ENCODE data around the gene SLC16A9. TPM values are rescaled to one million over a fixed set of nuclear protein-coding genes. Genes with fewer than 3 reads are reported as not detected.

The SLC16A9 gene
- total RNA-seq, 1 experiment from 2014 or later, result 5.9 TPM

GRCh38 chr10:59657724-59658123 is 51.9 kb downstream of the SLC16A9 start:
- Histone ChIP-seq H3K9me2 (ENCODE audit: insufficient read depth) (0 out of 2 replicates have a peak, but pooled peaks cover 5% of the 10 kb centered on the region), H3K9me3 (ENCODE audit: control insufficient read depth in 1 of 2, insufficient read depth in 1 of 2, low read depth in 1 of 2, low read length in 2 of 2) (no peaks in the 10 kb centered on the region), H2AFZ (ENCODE audit: low read depth, low read length, poor library complexity, severe bottlenecking) (no peak overlapping the region), H3K79me2 (ENCODE audit: insufficient read depth, low read length) (no peaks in the 10 kb centered on the region), H3K4me1 (ENCODE audit: control insufficient read depth in 1 of 2, insufficient read depth in 2 of 2, low read length in 2 of 2) (no peaks in the 10 kb centered on the region), H3K4me3 (replicated peaks in 1 of 2; ENCODE audit: low read depth in 1 of 2, low read length in 2 of 2) (no peak overlapping the region), H4K20me1 (ENCODE audit: insufficient read depth) (no peaks in the 10 kb centered on the region), H3K27ac (ENCODE audit: low read depth, low read length) (no peak overlapping the region), H3K27me3 (ENCODE audit: insufficient read depth, low read length) (no peaks in the 10 kb centered on the region), H3K4me2 (ENCODE audit: low read length) (no peak overlapping the region), H3K9ac (ENCODE audit: low read length) (no peak overlapping the region), H3K36me3 (ENCODE audit: control insufficient read depth in 1 of 2, insufficient read depth in 2 of 2, low read length in 2 of 2) (no peaks in the 10 kb centered on the region)
- ChIA-PET POLR2A (no interaction called here), CTCF (no interaction called here), RAD21 (ENCODE audit: low non-redundant PET in 1 of 2, low total read pairs in 2 of 2, uncharacterized antibody in 2 of 2, unreplicated experiment in 2 of 2) (no interaction called here)
- intact Hi-C loops (cut with micrococcal nuclease), result no loop called here
- DNase-seq (ENCODE audit: low read depth, low spot score) (no peak), ATAC-seq (no peak)
- BruUV-seq (replicated peaks), result no TSS peak
- TF ChIP-seq REST (IDR thresholded peaks at IDR 0.05; ENCODE audit: low read depth) (no peak), EZH2 (IDR thresholded peaks at IDR 0.05) (no peak), ATF3 (IDR thresholded peaks at IDR 0.05) (no peak), FOSL1 (IDR thresholded peaks at IDR 0.05; ENCODE audit: low read depth) (no peak), RAD21 (IDR thresholded peaks at IDR 0.05; ENCODE audit: low read depth) (no peak), POLR2A (IDR thresholded peaks at IDR 0.05; ENCODE audit: borderline replicate concordance, extremely low read depth, insufficient read depth, insufficient read length) (no peak), ZNF274 (IDR thresholded peaks at IDR 0.05; ENCODE audit: low read depth, low read length) (no peak), TCF7L2 (IDR thresholded peaks at IDR 0.05; ENCODE audit: borderline replicate concordance, extremely low read depth, insufficient read depth, insufficient read length) (no peak), CEBPB (IDR thresholded peaks at IDR 0.05; ENCODE audit: low read depth) (no peak), POLR2AphosphoS5 (IDR thresholded peaks at IDR 0.05; ENCODE audit: low read depth, low read length) (no peak), ZFX (IDR thresholded peaks at IDR 0.05) (no peak)
